GM12864 (cell line): ENCODE data around the gene APOL1.
"Not testable (repeated sequence)": the region's sequence is repeated elsewhere in the genome, so short reads cannot be mapped to it uniquely, and the experiment has no call there.

Source experiments
- DNase-seq: peaks from one replicate; pipeline ENCODE4 v3.0.0-alpha.2; 2011; ENCODE audit warnings: low read depth
- H3K4me3 ChIP-seq: 2 replicates; pipeline ENCODE4 v1.5.1; 2011; ENCODE audit warnings: mild to moderate bottlenecking, low read depth, low read length, control low read depth
- TF ChIP-seq, protein P1 (sequence below): IDR thresholded peaks from 2 replicates; pipeline ENCODE4 v1.5.1; 2011; ENCODE audit warnings: low read depth, mild to moderate bottlenecking, moderate library complexity, low read length, control low read depth, inconsistent platforms; ENCODE audit errors: missing control alignments

The APOL1 gene, protein sequence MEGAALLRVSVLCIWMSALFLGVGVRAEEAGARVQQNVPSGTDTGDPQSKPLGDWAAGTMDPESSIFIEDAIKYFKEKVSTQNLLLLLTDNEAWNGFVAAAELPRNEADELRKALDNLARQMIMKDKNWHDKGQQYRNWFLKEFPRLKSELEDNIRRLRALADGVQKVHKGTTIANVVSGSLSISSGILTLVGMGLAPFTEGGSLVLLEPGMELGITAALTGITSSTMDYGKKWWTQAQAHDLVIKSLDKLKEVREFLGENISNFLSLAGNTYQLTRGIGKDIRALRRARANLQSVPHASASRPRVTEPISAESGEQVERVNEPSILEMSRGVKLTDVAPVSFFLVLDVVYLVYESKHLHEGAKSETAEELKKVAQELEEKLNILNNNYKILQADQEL

DNA sequence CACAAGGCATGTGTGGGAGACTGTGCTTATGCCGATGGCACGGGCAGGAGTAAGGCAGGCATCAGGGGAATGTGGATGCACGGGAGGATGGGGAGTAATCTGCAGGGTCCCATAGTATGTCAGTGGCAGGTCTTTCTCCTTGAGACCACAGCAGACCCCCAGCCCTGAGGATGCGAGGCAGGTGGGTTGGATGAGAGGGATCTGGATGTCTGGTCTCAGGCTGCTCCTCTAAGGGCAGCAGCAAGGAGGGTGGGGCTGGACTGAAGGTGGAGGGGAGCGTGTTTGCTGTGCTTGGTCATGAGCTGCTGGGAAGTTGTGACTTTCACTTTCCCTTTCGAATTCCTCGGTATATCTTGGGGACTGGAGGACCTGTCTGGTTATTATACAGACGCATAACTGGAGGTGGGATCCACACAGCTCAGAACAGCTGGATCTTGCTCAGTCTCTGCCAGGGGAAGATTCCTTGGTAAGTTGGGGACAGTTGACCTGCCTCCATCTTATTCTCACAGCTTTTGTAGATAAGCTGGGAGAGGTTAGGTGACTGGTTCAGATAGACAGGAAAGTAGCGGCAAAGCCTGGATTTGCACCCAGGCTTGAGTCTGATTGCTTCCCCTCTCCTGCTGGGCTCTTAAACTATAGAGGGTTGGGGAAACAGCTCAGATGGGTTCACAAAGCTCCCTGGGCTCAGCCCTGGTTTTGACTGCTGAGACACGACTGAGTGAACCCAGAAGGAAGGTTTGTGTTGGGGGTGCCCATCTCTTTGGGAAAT, at the start of gene APOL1:
TSS of gene APOL1 (plus strand) at position 380 of the 769 bp plus-strand sequence. CDS start 1,823 bp downstream, outside the sequence.
- DNase-seq: peak; percentile 52
- TF ChIP-seq, protein P1, sequence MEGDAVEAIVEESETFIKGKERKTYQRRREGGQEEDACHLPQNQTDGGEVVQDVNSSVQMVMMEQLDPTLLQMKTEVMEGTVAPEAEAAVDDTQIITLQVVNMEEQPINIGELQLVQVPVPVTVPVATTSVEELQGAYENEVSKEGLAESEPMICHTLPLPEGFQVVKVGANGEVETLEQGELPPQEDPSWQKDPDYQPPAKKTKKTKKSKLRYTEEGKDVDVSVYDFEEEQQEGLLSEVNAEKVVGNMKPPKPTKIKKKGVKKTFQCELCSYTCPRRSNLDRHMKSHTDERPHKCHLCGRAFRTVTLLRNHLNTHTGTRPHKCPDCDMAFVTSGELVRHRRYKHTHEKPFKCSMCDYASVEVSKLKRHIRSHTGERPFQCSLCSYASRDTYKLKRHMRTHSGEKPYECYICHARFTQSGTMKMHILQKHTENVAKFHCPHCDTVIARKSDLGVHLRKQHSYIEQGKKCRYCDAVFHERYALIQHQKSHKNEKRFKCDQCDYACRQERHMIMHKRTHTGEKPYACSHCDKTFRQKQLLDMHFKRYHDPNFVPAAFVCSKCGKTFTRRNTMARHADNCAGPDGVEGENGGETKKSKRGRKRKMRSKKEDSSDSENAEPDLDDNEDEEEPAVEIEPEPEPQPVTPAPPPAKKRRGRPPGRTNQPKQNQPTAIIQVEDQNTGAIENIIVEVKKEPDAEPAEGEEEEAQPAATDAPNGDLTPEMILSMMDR: no peak
- peak within 1 kb of the TSS; percentile 89 for H3K4me3 ChIP-seq

DNA sequence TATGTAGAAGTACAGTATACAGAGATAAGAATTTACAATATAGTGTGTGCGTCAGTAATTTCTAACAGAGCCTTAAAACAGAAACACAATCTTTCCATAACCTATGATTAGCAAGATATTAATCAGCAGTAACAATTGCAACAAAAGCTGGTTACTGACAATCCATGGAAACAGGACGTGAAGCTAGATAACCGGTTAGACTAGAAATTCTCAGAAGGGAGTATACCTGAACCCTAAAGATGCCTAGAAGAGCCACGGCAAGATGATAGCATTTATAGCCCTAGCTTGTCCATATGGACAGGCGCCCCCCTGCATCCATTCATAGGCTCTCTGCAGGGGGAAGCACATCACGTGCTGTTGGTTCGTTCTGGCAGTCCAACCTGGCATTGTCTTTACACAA, 49.5 kb upstream of the APOL1 start:
- H3K4me3 ChIP-seq, DNase-seq: not testable (repeated sequence)

DNA sequence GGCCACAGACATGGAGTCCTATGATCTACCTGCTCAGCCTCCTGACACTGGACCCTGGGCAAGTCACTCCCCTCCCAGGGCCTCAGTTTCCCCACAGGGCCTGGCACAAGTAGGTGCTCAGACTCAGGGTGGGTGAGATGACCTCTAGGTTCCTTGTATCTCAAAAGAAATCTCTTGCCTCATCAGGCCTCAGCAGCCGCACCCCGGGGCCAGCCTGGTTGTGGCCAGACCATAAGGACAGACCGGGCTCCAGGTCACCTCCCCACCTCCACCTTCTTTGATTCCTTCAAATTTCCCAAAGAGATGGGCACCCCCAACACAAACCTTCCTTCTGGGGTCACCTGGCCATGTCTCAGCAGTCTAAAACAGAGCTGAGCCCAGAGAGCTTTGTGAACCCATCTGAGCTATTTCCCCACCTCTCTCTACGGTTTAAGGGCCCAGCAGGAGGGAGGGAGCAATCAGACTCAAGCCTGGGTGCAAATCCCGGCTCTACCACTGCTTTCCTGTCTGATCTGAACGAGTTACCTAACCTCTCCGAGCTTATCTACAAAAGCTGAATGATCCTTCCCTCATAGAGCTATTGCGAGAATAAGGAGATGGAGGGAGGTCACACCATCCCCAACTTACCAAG, 48.8 kb upstream of the APOL1 start:
- DNase-seq: no peak
- H3K4me3 ChIP-seq: no peak overlapping the region
- TF ChIP-seq, protein P1: no peak

DNA sequence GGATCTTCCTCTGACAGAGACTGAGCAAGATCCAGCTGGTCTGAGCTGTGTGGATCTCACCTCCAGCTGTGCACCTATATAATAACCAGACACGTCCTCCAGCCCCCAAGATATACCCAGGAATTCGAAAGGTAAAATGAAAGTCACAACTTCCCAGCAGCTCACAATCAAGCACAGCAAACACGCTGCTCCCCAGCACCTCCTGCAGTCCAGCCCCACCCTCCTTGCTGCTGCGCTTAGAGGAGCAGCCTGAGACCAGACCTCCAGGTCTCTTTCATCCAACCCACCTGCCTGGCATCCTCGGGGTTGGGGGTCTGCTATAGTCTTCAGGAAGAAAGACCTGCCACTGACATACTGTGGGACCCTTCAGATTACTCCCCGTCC, 48.3 kb upstream of the APOL1 start:
- TF ChIP-seq, protein P1: no peak
- no peak for DNase-seq
- H3K4me3 ChIP-seq: no peak overlapping the region

DNA sequence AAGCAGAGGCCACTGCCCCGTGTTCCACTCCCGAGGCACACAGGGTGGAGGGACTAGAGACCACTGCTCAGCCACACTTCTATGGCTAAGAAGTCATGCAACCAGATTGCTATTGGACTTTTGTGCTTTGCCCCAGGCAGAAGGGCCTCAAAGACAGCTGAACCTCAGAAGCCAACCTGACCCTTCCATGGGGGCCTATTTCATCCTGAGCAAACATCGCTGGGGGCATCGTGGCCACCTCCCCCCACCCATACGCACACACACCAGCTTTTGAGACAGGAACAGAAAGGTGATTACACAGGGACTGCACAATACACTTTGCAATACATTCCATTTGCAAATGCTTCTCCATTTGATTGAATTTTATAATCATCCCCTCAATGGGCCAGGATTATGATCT, 47.4 kb upstream of the APOL1 start:
- H3K4me3 ChIP-seq, DNase-seq: not testable (repeated sequence)

DNA sequence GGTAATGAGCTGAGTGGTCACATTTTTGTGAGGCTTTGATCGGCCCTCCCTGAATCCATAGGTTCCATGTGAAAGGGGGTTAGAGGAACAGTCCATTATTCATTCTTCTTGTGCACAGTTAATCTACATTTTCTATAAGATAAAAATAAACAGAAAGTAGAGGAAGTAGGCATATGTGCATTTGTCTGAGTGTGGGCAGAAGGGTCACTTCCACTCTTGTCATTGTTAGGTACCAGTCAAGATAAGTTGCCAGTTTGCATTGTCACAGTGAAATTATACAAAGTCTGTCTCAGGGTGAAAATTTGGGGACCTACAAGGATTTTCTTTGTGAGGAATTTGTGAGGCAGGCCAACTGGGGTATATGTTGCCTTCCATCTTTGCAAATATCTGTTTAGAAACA, 46.7 kb upstream of the APOL1 start:
- no peak for DNase-seq
- TF ChIP-seq, protein P1: no peak
- H3K4me3 ChIP-seq: no peak overlapping the region

DNA sequence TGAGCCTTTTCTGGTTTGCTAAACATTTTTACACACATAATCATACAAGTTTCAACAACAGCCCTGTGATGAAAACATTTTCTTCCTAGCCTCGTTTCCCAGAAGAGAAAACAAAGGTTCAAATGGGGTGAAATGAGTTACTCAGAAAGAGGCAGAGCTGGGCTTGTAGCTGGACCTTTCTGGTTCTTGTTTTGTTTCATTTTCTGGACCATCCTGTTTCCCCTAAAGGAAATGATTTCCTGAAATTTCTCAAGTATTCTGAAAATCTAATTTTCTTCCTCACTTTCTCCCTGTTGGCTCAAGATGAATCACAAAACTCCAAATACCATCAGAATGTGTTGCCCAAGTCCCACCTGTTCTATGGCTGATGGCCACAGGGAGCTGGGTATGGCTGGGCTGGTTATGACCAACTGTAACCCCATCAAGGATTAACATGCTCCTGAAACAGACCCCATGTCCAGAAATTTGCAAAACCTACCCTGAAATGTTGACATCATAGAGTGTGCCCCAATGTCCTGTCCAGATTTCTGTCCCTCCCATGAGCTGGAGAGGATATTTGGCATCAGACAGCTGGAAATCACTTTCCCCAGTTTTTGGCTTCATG, 44.7 kb upstream of the APOL1 start:
- H3K4me3 ChIP-seq: no peak overlapping the region
- TF ChIP-seq, protein P1: no peak
- no peak for DNase-seq
